Astrocyte of the spinal cord (primary cell): Measurements from ENCODE around the gene ASIC2.

Experiments used
- DNase-seq: peaks from one replicate; pipeline ENCODE4 v3.0.0; 2011; ENCODE audit warnings: low read depth, low spot score
- H3K4me3 ChIP-seq: 2 replicates; pipeline ENCODE4 v1.5.1; 2011; ENCODE audit warnings: low read depth, mild to moderate bottlenecking, low read length, moderate library complexity
- in situ Hi-C: cut with HindIII; loops from 2 replicates; pipeline ENCODE4 v1.10.0; 2017; ENCODE audit warnings: low sequenced_read_pairs
- TF ChIP-seq, protein P1 (sequence below): IDR thresholded peaks from 2 replicates; pipeline ENCODE4 v1.5.1; 2012; ENCODE audit warnings: low read depth, mild to moderate bottlenecking, low read length, inconsistent platforms

Gene ASIC2

DNA sequence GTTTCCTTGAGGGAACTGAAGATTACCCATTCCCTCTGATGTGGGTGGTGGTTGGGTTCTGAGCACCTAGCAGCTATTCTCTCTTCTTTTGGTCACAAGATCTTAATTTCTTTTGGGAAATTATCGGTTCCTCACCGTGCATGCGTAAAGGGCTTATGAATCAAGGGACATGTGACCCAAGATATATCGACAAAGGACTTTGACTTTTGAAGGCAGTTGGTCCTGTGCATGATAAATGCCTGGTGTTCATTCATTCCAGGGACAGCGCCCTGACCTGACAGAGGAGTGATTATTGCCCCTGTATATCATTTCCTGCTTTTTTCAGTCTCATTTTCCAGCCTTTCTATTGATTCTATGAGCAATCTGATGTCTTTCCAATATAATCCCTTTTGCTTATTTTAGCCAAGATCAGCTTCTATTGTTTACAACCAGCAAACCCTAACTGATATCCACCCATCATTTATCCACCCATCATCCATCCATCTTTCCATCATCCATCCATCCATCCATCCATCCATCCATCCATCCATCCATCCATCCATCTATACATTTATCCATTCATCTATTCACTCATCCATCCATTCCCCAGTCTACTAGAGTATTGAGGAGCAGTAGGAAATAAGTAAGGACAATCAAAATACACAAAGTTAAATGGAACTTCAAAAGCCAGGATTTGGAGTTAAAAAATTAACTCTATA, 25.1 kb downstream of the ASIC2 start:
- in situ Hi-C loops = no loop called here
- H3K4me3 ChIP-seq = no peak overlapping the region
- DNase-seq = no peak
- TF ChIP-seq, protein P1, sequence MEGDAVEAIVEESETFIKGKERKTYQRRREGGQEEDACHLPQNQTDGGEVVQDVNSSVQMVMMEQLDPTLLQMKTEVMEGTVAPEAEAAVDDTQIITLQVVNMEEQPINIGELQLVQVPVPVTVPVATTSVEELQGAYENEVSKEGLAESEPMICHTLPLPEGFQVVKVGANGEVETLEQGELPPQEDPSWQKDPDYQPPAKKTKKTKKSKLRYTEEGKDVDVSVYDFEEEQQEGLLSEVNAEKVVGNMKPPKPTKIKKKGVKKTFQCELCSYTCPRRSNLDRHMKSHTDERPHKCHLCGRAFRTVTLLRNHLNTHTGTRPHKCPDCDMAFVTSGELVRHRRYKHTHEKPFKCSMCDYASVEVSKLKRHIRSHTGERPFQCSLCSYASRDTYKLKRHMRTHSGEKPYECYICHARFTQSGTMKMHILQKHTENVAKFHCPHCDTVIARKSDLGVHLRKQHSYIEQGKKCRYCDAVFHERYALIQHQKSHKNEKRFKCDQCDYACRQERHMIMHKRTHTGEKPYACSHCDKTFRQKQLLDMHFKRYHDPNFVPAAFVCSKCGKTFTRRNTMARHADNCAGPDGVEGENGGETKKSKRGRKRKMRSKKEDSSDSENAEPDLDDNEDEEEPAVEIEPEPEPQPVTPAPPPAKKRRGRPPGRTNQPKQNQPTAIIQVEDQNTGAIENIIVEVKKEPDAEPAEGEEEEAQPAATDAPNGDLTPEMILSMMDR = no peak

DNA sequence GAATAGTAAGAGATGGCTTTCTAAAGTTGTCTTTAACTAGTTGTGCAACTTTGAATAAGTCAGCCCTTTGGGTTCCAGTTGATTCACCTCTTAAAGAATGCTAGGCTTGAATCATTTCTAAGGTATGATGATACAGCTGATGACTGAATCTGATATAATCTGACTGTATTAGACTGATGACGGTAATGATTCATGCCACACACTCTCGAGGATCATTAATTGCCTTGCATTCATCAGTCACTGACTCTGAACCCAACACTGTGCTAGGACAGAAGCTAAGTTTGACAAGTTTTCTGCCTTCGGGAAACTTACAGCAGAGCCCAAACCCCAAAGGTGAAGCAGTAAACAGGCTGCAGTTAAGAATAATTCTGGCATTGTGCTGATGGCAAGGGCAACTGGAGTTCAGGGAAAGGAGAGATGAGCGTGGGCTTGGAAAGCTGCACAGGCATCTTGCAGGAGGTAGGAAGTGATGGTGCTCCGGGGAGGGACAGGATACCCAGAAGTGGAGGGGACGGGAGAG, 25.8 kb downstream of the ASIC2 start:
- peak; percentile 67 for DNase-seq
- in situ Hi-C loops = no loop called here
- no peak overlapping the region for H3K4me3 ChIP-seq
- TF ChIP-seq, protein P1 = no peak

DNA sequence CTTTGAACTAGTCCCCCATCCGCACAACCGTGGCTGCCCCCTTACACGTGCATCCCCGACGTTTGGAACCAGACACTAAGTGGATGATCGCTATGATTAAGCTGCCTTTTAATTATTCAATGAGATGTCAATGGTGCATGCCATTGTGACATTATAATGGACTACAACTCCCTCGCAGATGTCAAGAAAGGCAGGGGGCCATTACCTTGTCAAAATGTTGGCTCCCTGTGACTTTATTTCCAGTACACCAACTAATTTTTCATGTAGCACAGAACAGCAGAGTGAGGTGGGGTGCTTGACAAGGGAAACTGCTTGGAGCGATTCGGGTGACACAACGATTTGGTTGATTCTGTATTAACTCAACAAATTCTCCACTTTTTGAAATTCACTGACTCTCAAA, 26.5 kb downstream of the ASIC2 start:
- in situ Hi-C loops = no loop called here

DNA sequence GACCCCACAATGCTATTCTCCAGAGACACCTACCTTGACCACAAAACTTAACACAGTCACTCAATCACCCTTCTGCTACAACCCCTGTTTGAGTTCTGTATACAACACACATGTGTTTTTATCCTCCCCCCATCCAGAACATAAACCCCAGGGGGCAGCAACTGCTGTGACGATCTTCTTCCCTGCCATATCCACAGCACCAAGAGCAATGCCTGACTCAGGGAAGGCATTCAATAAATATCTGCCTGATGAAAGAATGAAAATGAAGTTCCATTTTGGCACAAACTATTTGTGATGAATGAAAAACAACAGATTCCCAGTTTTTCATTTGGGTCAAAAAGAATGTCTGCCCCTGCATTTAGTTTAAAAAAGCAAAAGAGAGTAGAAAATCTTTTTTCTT, 27.0 kb downstream of the ASIC2 start:
- no peak for DNase-seq
- in situ Hi-C loops = no loop called here
- H3K4me3 ChIP-seq = no peak overlapping the region
- TF ChIP-seq, protein P1 = no peak

More for the DNA sequence above, 26.5 kb downstream of the ASIC2 start:
- no peak overlapping the region for H3K4me3 ChIP-seq
- DNase-seq = no peak
- TF ChIP-seq, protein P1 = no peak

DNA sequence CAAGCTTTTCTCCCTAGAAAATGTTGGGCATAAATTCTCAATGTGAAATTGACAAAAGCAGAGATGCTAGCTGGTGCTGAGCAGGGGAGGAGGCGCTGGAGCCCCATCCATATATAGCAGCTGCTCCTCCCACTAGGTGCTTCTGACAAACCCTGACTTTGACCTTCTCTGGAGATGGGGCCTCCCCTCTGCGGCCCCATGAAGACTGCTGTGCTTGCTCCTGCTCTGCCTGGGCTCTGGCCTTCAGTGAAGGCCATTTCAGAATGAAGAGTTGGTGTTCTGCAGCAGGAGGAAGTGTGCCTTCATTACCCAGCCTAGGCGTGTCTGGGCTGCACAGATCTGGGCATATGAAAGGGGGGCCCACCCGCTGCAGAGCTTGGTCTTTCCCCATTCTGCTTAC, 29.7 kb downstream of the ASIC2 start:
- TF ChIP-seq, protein P1 = no peak
- no peak for DNase-seq
- in situ Hi-C loops = no loop called here
- H3K4me3 ChIP-seq = no peak overlapping the region

DNA sequence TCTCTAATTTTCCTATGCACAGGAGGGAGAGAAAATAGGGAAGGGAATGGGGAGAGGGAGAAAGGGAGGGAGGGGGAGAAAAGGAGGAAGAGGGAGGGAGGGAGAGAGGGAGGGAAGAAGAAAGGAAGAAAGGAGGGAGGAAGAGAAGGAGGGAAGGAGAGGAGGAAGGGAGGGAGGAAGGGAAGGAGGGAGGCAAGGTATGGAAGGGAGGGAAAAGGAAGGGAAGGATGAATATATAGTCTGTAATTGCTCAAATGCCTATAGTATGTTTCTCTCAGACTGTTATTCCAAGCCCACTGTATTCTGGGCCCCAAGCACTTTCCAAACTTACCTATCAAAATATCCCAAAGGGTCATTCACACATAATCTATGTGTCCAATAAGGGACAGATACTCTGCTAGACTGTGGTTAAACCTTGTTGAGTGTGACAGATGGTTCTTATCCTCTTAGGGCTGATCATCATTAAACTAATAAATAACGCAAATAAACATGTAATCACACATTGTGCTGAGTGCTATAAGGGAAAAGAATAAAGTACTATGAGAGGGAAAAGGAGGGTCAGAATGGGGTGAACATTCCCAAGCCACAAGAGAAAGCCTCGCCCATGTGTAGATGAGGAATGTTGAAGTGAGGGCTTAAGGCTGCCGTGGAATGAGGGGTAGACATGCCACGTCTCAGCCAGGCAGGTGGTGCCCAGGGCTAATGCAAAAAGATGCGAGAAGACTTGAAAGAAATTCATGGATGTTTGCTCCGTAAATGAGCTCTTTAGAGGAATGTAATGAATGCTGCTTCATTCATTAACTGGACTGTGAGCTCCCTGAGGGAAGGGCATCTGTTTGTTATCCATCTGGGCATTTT, 30.6 kb downstream of the ASIC2 start:
- H3K4me3 ChIP-seq = no peak overlapping the region
- no peak for DNase-seq
- TF ChIP-seq, protein P1 = no peak
- in situ Hi-C loops = no loop called here
